Endothelial cell of umbilical vein (primary cell): ENCODE results near the gene S100A3. TPM values are rescaled to one million over a fixed set of nuclear protein-coding genes. Genes with fewer than 3 reads are reported as not detected.

Experiments
- BruUV-seq: library from RNA; stranded (reverse); fragments of 400-500 nt; replicated peaks from 2 replicates; lab custom pipeline; 2021; lab: Mats Ljungman, UMichigan
- CTCF ChIA-PET: fragments of 300-600, 350-600 bp; sonication (Branson Sonifier 250); formaldehyde crosslinking; loops from one replicate; lab custom pipeline; 2021; ENCODE audit warnings: antibody characterized with exemption, inconsistent platforms; lab: Charles Lee
- POLR2A ChIA-PET: fragments of 300-600, 350-600 bp; sonication (Branson Sonifier 250); formaldehyde crosslinking; loops from one replicate; lab custom pipeline; 2021; ENCODE audit warnings: antibody characterized with exemption, inconsistent platforms; lab: Charles Lee
- DNase-seq: peaks from one replicate; pipeline ENCODE4 v3.0.0-alpha.2; 2011; ENCODE audit warnings: low read depth, low spot score
- FAIRE-seq: peaks from 2 replicates; lab custom pipeline; 2011; peaks lifted over from hg19 to GRCh38; lab: Jason Lieb, UNC
- H2AFZ ChIP-seq: 2 replicates; pipeline ENCODE4 v1.6.0; 2012; ENCODE audit warnings: low read depth, low read length, control low read depth, inconsistent platforms
- H3K27ac ChIP-seq: 2 replicates; pipeline ENCODE4 v1.5.1; 2011; ENCODE audit warnings: low read depth, mild to moderate bottlenecking, control low read depth, low read length, moderate library complexity; ENCODE audit not compliant: insufficient read depth
- H3K27me3 ChIP-seq, 2 experiments: 2 replicates each; pipeline versions ENCODE4 v1.6.0 to v1.6.1; 2011; ENCODE audit warnings: low read length in 2 of 2, mixed read lengths in 1 of 2; ENCODE audit not compliant: control insufficient read depth in 2 of 2, insufficient read depth in 2 of 2
- H3K36me3 ChIP-seq, 2 experiments: 2 replicates in 1 of 2; 3 replicates in 1 of 2; pipeline ENCODE4 v1.5.1; 2011; ENCODE audit warnings: low read length in 2 of 2, mild to moderate bottlenecking in 1 of 2, moderate library complexity in 1 of 2; ENCODE audit not compliant: control insufficient read depth in 2 of 2, insufficient read depth in 2 of 2; ENCODE audit errors: extremely low read depth in 1 of 2
- H3K4me1 ChIP-seq: 3 replicates; pipeline ENCODE4 v1.5.1; 2011; ENCODE audit warnings: mild to moderate bottlenecking, low read length; ENCODE audit not compliant: control insufficient read depth, insufficient read depth; ENCODE audit errors: extremely low read depth
- H3K4me2 ChIP-seq: 2 replicates; pipeline ENCODE4 v1.6.1; 2011; ENCODE audit warnings: low read length, control low read depth, mixed read lengths; ENCODE audit not compliant: insufficient read depth
- H3K4me3 ChIP-seq, 3 experiments: fragments of 200-600 bp in 1 of 3; sonication (generic), shearing (Covaris generic) in 1 of 3; replicated peaks in 1 of 3; 2 replicates each; pipeline ENCODE4 v1.5.1; 2011 to 2016; ENCODE audit warnings: control low read depth in 3 of 3, low read length in 3 of 3, mild to moderate bottlenecking in 2 of 3, inconsistent platforms in 1 of 3, low read depth in 1 of 3, moderate library complexity in 1 of 3; ENCODE audit not compliant: insufficient read depth in 1 of 3
- H3K79me2 ChIP-seq: 2 replicates; pipeline ENCODE4 v1.6.0; 2012; ENCODE audit warnings: low read length, inconsistent platforms; ENCODE audit not compliant: control insufficient read depth, insufficient read depth
- H3K9ac ChIP-seq: replicated peaks from 2 replicates; pipeline ENCODE3; 2011; ENCODE audit warnings: low read length, control low read depth; ENCODE audit not compliant: insufficient read depth; ENCODE audit errors: extremely low read depth
- H3K9me1 ChIP-seq: replicated peaks from 3 replicates; pipeline ENCODE4 v1.6.0; 2011; ENCODE audit warnings: mild to moderate bottlenecking, low read length; ENCODE audit not compliant: control insufficient read depth, insufficient read depth; ENCODE audit errors: extremely low read depth
- H3K9me3 ChIP-seq: replicated peaks from 2 replicates; pipeline ENCODE4 v1.5.1; 2012; ENCODE audit warnings: low read length, inconsistent platforms; ENCODE audit not compliant: control insufficient read depth, insufficient read depth
- H4K20me1 ChIP-seq: replicated peaks from 2 replicates; pipeline ENCODE3; 2011; ENCODE audit warnings: mild to moderate bottlenecking, low read length; ENCODE audit not compliant: control insufficient read depth, insufficient read depth; ENCODE audit errors: extremely low read depth
- CTCF ChIP-seq, 2 donors: IDR thresholded peaks; 1 replicate in 1 of 2; 2 replicates in 1 of 2; pipeline ENCODE4 v1.5.1; 2011; ENCODE audit warnings: low read length in 2 of 2, mild to moderate bottlenecking in 2 of 2, moderate library complexity in 2 of 2, control low read depth in 1 of 2, inconsistent platforms in 1 of 2, low read depth in 1 of 2; ENCODE audit not compliant: insufficient read depth in 1 of 2; ENCODE audit errors: extremely low read depth in 1 of 2
- EZH2 ChIP-seq: IDR thresholded peaks from 2 replicates; pipeline ENCODE4 v1.6.1; 2012; ENCODE audit warnings: borderline replicate concordance, low read depth, mild to moderate bottlenecking, moderate library complexity, low read length, inconsistent platforms; ENCODE audit not compliant: severe bottlenecking
- FOS ChIP-seq: IDR thresholded peaks from 2 replicates; pipeline ENCODE4 v1.6.1; 2011; ENCODE audit warnings: mild to moderate bottlenecking, low read length, moderate library complexity, borderline replicate concordance; ENCODE audit not compliant: insufficient read depth
- GATA2 ChIP-seq: IDR thresholded peaks from 2 replicates; pipeline ENCODE4 v1.7.0; 2011; ENCODE audit warnings: low read depth, mild to moderate bottlenecking, moderate library complexity, mixed read lengths, low read length; ENCODE audit not compliant: insufficient read length, insufficient read depth
- MAX ChIP-seq: IDR thresholded peaks from 2 replicates; pipeline ENCODE4 v1.6.1; 2011; ENCODE audit not compliant: insufficient read depth, insufficient read length
- MYC ChIP-seq: IDR thresholded peaks from one replicate; pipeline ENCODE4 v1.6.1; 2011; ENCODE audit warnings: mild to moderate bottlenecking, low read depth, low read length
- POLR2A ChIP-seq: IDR thresholded peaks from 2 replicates; pipeline ENCODE4 v1.6.1; 2012; ENCODE audit warnings: low read depth, mild to moderate bottlenecking, control low read depth, low read length
- POLR2AphosphoS5 ChIP-seq: IDR thresholded peaks from 2 replicates; pipeline ENCODE4 v1.6.1; 2012; ENCODE audit warnings: low read depth, mild to moderate bottlenecking, control low read depth, low read length, moderate library complexity; ENCODE audit not compliant: insufficient read depth
- dilution Hi-C: fragments of 300-500 bp; cut with MboI; formaldehyde crosslinking; loops from one replicate; pipeline ENCODE4 v1.15.0; 2019; ENCODE audit warnings: low sequenced_read_pairs; ENCODE audit not compliant: extremely low pct_ligation_motif_present
- intact Hi-C: fragments of 100-400 bp; cut with micrococcal nuclease; formaldehyde crosslinking; loops from one replicate; pipeline ENCODE4 v1.10.0; 2022
- polyA plus RNA-seq, 4 experiments: library from polyadenylated mRNA; depleted of rRNA in 3 of 4; stranded (reverse) in 3 of 4; unstranded in 1 of 4; fragments of >200 nt; gene quantifications; 2 replicates each; pipeline versions ENCODE4 v1.2.1 to v1.2.3, GENCODE V29; 2011 to 2012; ENCODE audit warnings: missing spikeins in 1 of 4
- total RNA-seq: library from RNA; stranded (reverse); gene quantifications from 2 replicates; pipeline ENCODE4 v1.2.3, GENCODE V29; 2021

Gene S100A3
- total and polyA plus RNA-seq, 2 donors (not counting 3 experiments of a cell fraction or from before 2014, with no cell fraction given): 0.42 to 1.3 TPM

GRCh38 chr1:153505576-153505975, 43.5 kb downstream of the S100A3 start:
- CTCF ChIA-PET: interaction anchor here (0.6 kb wide), 1 partner anchor 11 kb away, joined by 3 read pairs; no protein-coding TSS in a partner anchor
- no peaks in the 10 kb centered on the region for H3K9me3 ChIP-seq
- BruUV-seq: no TSS peak
- no peaks in the 10 kb centered on the region for H3K9me1 ChIP-seq
- dilution Hi-C loops (no loop called here), intact Hi-C loops (no loop called here)
- H2AFZ ChIP-seq: no peak overlapping the region
- TF ChIP-seq POLR2A (no peak), MYC (no peak), MAX (no peak), EZH2 (no peak), POLR2AphosphoS5 (no peak), CTCF (IDR thresholded peaks at IDR 0.05; ENCODE audit: extremely low read depth in 1 of 2, insufficient read depth in 1 of 2, low read depth in 1 of 2, low read length in 2 of 2) (no peak), GATA2 (no peak), FOS (no peak)
- no peak overlapping the region for H3K4me3 ChIP-seq
- no peaks in the 10 kb centered on the region for H3K4me1 ChIP-seq
- DNase-seq (no peak), FAIRE-seq (no peak)
- H4K20me1 ChIP-seq: no peaks in the 10 kb centered on the region
- POLR2A ChIA-PET: no interaction called here
- H3K36me3 ChIP-seq: no peaks in the 10 kb centered on the region
- no peaks in the 10 kb centered on the region for H3K27me3 ChIP-seq
- H3K4me2 ChIP-seq: no peak overlapping the region
- no peaks in the 10 kb centered on the region for H3K79me2 ChIP-seq
- no peak overlapping the region for H3K27ac ChIP-seq
- H3K9ac ChIP-seq: no peak overlapping the region
